Osteoblast (primary cell): ENCODE results near the gene TESK2. TPM values are rescaled to one million over a fixed set of nuclear protein-coding genes. Genes with fewer than 3 reads are reported as not detected.

Experiments
- DNase-seq: peaks from one replicate; pipeline ENCODE4 v3.0.0; 2011; ENCODE audit warnings: low spot score, mixed read lengths; ENCODE audit not compliant: insufficient read length; ENCODE audit errors: missing footprints
- H2AFZ ChIP-seq: 2 replicates; pipeline ENCODE4 v1.6.0; 2011; ENCODE audit warnings: mild to moderate bottlenecking, low read length
- H3K27ac ChIP-seq: 2 replicates; pipeline ENCODE4 v1.5.1; 2011; ENCODE audit warnings: mild to moderate bottlenecking, low read depth, low read length, moderate library complexity
- H3K27me3 ChIP-seq: 2 replicates; pipeline ENCODE4 v1.6.0; 2012; ENCODE audit warnings: mild to moderate bottlenecking, control low read depth, inconsistent platforms, low read length, moderate library complexity; ENCODE audit not compliant: insufficient read depth
- H3K36me3 ChIP-seq: 2 replicates; pipeline ENCODE4 v1.5.1; 2011; ENCODE audit warnings: mild to moderate bottlenecking, low read length, control low read depth, moderate library complexity; ENCODE audit not compliant: insufficient read depth
- H3K4me1 ChIP-seq: 2 replicates; pipeline ENCODE4 v1.5.1; 2011; ENCODE audit warnings: mild to moderate bottlenecking, low read length, control low read depth, moderate library complexity; ENCODE audit not compliant: insufficient read depth
- H3K4me2 ChIP-seq: 2 replicates; pipeline ENCODE4 v1.6.0; 2011; ENCODE audit warnings: mild to moderate bottlenecking, low read length; ENCODE audit not compliant: insufficient read depth
- H3K4me3 ChIP-seq: fragments of 200-600 bp; sonication (generic); 3 replicates; pipeline ENCODE4 v1.5.1; 2012; ENCODE audit warnings: mild to moderate bottlenecking, low read length, inconsistent platforms; ENCODE audit not compliant: insufficient read depth
- H3K79me2 ChIP-seq: 2 replicates; pipeline ENCODE4 v1.6.0; 2012; ENCODE audit warnings: mild to moderate bottlenecking, low read length, control low read depth, inconsistent platforms; ENCODE audit not compliant: insufficient read depth
- H3K9me3 ChIP-seq: 2 replicates; pipeline ENCODE4 v1.5.1; 2011; ENCODE audit warnings: low read depth, low read length, control low read depth
- H4K20me1 ChIP-seq: 2 replicates; pipeline ENCODE4 v1.6.0; 2012; ENCODE audit warnings: mild to moderate bottlenecking, low read length, control low read depth; ENCODE audit not compliant: insufficient read depth
- total RNA-seq: library from RNA; depleted of rRNA; stranded (reverse); fragments of >200 nt; gene quantifications from 2 replicates; pipeline ENCODE4 v1.2.3, GENCODE V29; 2012
- TF ChIP-seq, protein P1 (sequence below): IDR thresholded peaks from 2 replicates; pipeline ENCODE4 v1.5.1; 2011; ENCODE audit warnings: mild to moderate bottlenecking, low read depth, low read length, moderate library complexity; ENCODE audit errors: extremely low read depth

Gene TESK2
- total RNA-seq, 1 donor = 5.4 TPM

DNA sequence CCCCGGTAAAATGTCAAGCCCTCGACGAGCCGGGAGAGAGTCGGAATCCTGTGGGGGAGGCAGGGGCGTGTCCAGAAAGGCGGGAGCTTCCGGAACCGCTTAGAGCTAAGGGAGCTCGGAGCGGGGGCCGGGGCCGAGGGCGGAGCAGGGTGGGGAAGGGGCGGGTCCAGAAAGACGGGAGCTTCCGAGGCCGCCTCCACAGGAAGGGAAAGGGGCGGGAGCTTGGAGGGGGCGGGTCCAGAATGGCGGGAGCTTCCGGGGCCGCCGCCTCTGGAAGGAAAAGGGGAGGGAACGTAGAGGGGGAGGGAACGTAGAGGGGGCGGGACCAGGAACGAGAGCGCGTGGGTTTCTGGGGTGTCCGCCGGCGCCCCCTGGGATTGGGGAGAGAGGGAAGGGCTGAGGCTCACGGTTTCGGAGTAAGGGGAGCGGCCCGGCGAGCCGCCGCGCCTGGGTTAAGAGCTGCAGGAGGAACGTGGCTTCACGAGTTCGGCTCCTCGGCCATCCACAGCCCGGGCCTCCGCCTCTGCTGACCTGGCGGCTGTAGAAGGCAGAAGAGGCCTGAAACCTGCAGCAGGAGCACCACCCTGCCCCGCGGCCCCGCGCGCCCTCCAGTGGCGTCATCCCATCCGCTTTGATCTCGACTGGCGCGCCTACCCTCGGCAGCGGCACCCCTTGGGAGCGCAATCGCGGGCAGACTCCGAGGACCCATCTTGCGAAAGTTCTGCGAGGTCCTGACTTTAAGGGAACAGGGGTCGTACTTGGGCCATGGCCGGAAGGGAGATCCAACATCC, 187.2 kb downstream of the TESK2 start:
- peak; percentile 98 for DNase-seq
- no peaks in the 10 kb centered on the region for H3K27me3 ChIP-seq
- H3K4me2 ChIP-seq = peak overlapping the region; percentile 81
- TF ChIP-seq, protein P1, sequence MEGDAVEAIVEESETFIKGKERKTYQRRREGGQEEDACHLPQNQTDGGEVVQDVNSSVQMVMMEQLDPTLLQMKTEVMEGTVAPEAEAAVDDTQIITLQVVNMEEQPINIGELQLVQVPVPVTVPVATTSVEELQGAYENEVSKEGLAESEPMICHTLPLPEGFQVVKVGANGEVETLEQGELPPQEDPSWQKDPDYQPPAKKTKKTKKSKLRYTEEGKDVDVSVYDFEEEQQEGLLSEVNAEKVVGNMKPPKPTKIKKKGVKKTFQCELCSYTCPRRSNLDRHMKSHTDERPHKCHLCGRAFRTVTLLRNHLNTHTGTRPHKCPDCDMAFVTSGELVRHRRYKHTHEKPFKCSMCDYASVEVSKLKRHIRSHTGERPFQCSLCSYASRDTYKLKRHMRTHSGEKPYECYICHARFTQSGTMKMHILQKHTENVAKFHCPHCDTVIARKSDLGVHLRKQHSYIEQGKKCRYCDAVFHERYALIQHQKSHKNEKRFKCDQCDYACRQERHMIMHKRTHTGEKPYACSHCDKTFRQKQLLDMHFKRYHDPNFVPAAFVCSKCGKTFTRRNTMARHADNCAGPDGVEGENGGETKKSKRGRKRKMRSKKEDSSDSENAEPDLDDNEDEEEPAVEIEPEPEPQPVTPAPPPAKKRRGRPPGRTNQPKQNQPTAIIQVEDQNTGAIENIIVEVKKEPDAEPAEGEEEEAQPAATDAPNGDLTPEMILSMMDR = peak; percentile 55
- H3K4me1 ChIP-seq = peaks cover 11% of the 10 kb centered on the region
- H2AFZ ChIP-seq = peak overlapping the region; percentile 81
- H3K9me3 ChIP-seq = no peaks in the 10 kb centered on the region
- no peaks in the 10 kb centered on the region for H3K36me3 ChIP-seq
- H3K27ac ChIP-seq = peak overlapping the region; percentile 75
- no peaks in the 10 kb centered on the region for H4K20me1 ChIP-seq
- peak overlapping the region; percentile 81 for H3K4me3 ChIP-seq
- H3K79me2 ChIP-seq = no peaks in the 10 kb centered on the region

DNA sequence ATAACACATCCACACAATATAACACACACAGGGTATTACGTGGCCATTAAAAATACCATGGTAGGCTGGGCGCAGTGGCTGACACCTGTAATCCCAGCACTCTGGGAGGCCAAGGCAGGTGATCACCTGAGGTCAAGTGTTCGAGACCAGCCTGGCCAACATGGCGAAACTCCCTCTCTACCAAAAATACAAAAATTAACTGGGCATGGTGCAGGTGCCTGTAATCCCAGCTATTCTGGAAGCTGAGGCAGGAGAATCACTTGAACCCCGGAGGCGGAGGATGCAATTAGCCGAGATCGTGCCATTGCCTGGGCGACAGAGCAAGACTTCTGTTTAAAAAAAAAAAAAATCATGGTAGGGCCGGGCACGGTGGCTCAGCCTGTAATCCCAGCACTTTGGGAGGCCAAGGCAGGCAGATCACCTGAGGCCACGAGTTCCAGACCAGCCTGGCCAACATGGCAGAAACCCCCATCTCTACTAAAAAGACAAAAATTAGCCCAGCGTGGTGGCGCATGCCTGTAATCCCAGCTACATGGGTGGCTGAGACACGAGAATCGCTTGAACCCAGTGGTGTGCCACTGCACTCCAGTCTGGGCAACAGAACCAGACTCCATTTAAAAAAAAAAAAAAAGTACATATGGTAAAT, 188.3 kb downstream of the TESK2 start:
- Histone ChIP-seq H3K4me3 (peak overlapping the region; percentile 81), H4K20me1 (no peaks in the 10 kb centered on the region), H3K27me3 (no peaks in the 10 kb centered on the region), H3K27ac (peak overlapping the region; percentile 75), H2AFZ (peak overlapping the region; percentile 81), H3K4me1 (peaks cover 11% of the 10 kb centered on the region), H3K9me3 (no peaks in the 10 kb centered on the region), H3K36me3 (no peaks in the 10 kb centered on the region), H3K79me2 (no peaks in the 10 kb centered on the region), H3K4me2 (peak overlapping the region; percentile 81)
- DNase-seq = no peak
- TF ChIP-seq, protein P1 = no peak

DNA sequence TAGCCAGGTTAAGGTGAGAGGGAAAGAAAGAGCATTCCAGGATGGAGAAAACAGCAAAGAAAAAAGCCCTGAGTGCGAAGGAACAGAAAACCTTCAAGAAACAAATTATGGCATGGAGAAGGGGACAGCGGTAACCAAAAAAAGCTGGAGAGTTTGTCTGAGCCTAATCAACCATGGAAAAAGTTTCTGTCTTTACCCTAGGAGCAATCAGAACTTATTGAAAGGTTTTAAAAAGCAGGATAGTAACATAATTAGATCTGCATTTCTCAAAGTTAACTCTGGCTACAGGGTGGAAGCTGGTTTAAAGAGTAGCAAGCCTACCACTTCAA, 190.3 kb downstream of the TESK2 start:
- Histone ChIP-seq H2AFZ (no peak overlapping the region), H3K4me2 (no peak overlapping the region), H3K27ac (no peak overlapping the region), H3K4me1 (peaks cover 6% of the 10 kb centered on the region), H3K79me2 (no peaks in the 10 kb centered on the region), H3K9me3 (no peaks in the 10 kb centered on the region), H3K4me3 (no peak overlapping the region), H4K20me1 (no peaks in the 10 kb centered on the region), H3K27me3 (no peaks in the 10 kb centered on the region), H3K36me3 (no peaks in the 10 kb centered on the region)
- TF ChIP-seq, protein P1 = no peak
- DNase-seq = peak; percentile 68

DNA sequence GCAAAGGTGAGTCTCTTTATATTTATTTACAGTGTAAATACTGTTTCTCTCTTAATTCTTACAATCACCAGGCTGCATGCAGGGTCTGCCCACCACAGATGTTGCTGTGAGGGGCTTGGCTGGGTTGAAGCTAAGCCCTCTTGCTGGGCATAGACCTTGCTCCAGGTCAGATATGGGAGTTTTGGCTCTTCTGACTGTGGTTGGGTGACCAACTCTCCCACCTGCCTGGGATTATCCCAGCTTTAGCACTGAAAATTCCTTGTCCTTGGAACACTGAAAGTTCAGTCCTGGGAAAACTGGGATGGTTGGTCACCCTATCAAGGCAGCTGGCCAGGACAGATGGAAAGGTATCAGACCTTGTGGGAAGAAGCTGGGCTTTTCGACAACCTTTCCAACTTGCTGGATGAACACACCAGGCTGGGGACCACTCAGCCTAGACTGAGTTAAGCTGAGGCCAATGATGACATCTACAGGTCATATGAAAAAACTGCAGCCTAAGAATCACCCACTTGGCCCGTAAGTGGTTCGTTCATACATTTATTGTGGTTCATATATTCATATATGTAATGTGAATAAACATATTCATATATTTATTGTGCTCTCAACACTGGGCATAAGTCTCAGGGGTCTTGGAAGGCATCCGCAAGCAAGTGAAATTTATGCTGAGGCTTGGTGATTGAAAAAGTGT, 190.8 kb downstream of the TESK2 start:
- Histone ChIP-seq H4K20me1 (no peaks in the 10 kb centered on the region), H3K9me3 (no peaks in the 10 kb centered on the region), H3K27me3 (no peaks in the 10 kb centered on the region), H2AFZ (no peak overlapping the region), H3K4me1 (peaks cover 6% of the 10 kb centered on the region), H3K79me2 (no peaks in the 10 kb centered on the region), H3K27ac (no peak overlapping the region), H3K4me3 (no peak overlapping the region), H3K4me2 (no peak overlapping the region), H3K36me3 (no peaks in the 10 kb centered on the region)
- TF ChIP-seq, protein P1 = peak; percentile 89
- DNase-seq = peak; percentile 73
